IPS DF 6.9 (cell line): ENCODE results near the gene ANKUB1.

Source experiments
- DNase-seq: peaks from one replicate; pipeline ENCODE4 v3.0.0-alpha.2; 2013; ENCODE audit warnings: low read depth, low spot score
- H3K27ac ChIP-seq: one replicate; pipeline ENCODE4 v1.5.1; 2013; ENCODE audit warnings: low read length, control low read depth
- H3K27me3 ChIP-seq: 2 replicates; pipeline ENCODE4 v1.6.1; 2013; ENCODE audit warnings: mild to moderate bottlenecking, low read length; ENCODE audit not compliant: control insufficient read depth, insufficient read depth
- H3K36me3 ChIP-seq: 2 replicates; pipeline ENCODE4 v1.6.1; 2013; ENCODE audit warnings: low read length; ENCODE audit not compliant: control insufficient read depth, insufficient read depth
- H3K4me1 ChIP-seq: 2 replicates; pipeline ENCODE4 v1.6.1; 2013; ENCODE audit warnings: low read length; ENCODE audit not compliant: control insufficient read depth, insufficient read depth
- H3K4me3 ChIP-seq: 2 replicates; pipeline ENCODE4 v1.5.1; 2013; ENCODE audit warnings: mild to moderate bottlenecking, low read length
- H3K9me3 ChIP-seq: 2 replicates; pipeline ENCODE4 v1.6.1; 2013; ENCODE audit warnings: low read length, inconsistent platforms; ENCODE audit not compliant: control insufficient read depth, insufficient read depth
- WGBS: extraction: QIAGEN DNeasy Blood & Tissue Kit; methylation state at CpG from one replicate; pipeline ENCODE4 v1.1.7; 2013; ENCODE audit warnings: mixed read lengths, missing lambda C conversion rate; ENCODE audit not compliant: insufficient read length, insufficient coverage; 5-methylcytosine and 5-hydroxymethylcytosine counted together

Gene ANKUB1

GRCh38 chr3:149809699-149810098, 17.3 kb upstream of the ANKUB1 start:
- Histone ChIP-seq H3K4me3 (no peak overlapping the region), H3K27ac (no peak overlapping the region), H3K4me1 (no peaks in the 10 kb centered on the region; the same call in 1 of the 2 replicates), H3K27me3 (no peaks in the 10 kb centered on the region), H3K9me3 (no peaks in the 10 kb centered on the region), H3K36me3 (no peaks in the 10 kb centered on the region)
- DNase-seq, result no peak

GRCh38 chr3:149808209-149808829, 16.0 kb upstream of the ANKUB1 start:
- no peaks in the 10 kb centered on the region for H3K36me3 ChIP-seq
- H3K27ac ChIP-seq, result no peak overlapping the region
- H3K9me3 ChIP-seq, result no peaks in the 10 kb centered on the region
- H3K4me1 ChIP-seq, result no peaks in the 10 kb centered on the region; the same call in 1 of the 2 replicates
- no CpG with 5 or more reads among the region's 4 CpGs for WGBS
- no peak overlapping the region for H3K4me3 ChIP-seq
- peak; percentile 48 for DNase-seq
- no peaks in the 10 kb centered on the region for H3K27me3 ChIP-seq

DNA sequence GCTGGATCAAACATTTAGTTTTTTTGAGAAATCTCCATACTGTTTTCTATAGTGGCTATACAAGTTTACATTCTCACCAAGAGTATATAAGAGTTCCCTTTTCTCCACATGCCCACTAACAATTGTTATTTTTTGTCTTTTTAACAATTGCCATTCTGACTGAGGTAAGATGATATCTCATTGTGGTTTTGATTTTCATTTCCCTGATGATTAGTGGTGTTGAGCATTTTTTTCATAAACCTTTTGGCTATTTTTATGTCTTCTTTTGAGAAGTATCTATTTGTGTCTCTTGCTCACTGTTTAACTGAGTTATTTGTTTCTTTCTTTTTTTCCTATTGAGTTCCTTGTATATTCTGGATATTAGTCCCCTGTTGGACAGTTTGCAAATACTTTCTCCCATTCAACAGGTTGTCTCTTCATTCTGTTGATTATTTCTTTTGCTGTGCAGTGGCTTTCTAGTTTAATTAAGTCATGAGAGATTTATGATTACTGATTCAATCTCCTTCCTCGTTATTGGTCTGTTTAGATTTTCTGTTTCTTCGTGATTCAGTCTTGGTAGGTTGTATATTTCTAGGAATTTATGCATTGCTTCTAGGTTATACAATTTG, 13.9 kb upstream of the ANKUB1 start:
- H3K27me3 ChIP-seq, result 0 out of 2 replicates have a peak, but pooled peaks cover 1% of the 10 kb centered on the region
- H3K4me3 ChIP-seq, result no peak overlapping the region
- no peaks in the 10 kb centered on the region for H3K9me3 ChIP-seq
- no peak overlapping the region for H3K27ac ChIP-seq
- H3K36me3 ChIP-seq, result no peaks in the 10 kb centered on the region
- no peak for DNase-seq
- no peaks in the 10 kb centered on the region for H3K4me1 ChIP-seq
- no CpG with 5 or more reads among the region's 2 CpGs for WGBS

- H3K27me3 ChIP-seq, result 0 out of 2 replicates have a peak, but pooled peaks cover 1% of the 10 kb centered on the region
- no peaks in the 10 kb centered on the region for H3K4me1 ChIP-seq
- H3K36me3 ChIP-seq, result no peaks in the 10 kb centered on the region
- no peaks in the 10 kb centered on the region for H3K9me3 ChIP-seq
- WGBS, result no CpG with 5 or more reads among the region's 5 CpGs
- no peak overlapping the region for H3K27ac ChIP-seq
- H3K4me3 ChIP-seq, result no peak overlapping the region
- DNase-seq, result no peak
Observed at GRCh38 chr3:149801639-149802038, 9.3 kb upstream of the ANKUB1 start.

- no CpG with 5 or more reads among the region's 1 CpG for WGBS
- H3K4me1 ChIP-seq, result no peaks in the 10 kb centered on the region
- no peak for DNase-seq
- 0 out of 2 replicates have a peak, but pooled peaks cover 1% of the 10 kb centered on the region for H3K27me3 ChIP-seq
- H3K9me3 ChIP-seq, result no peaks in the 10 kb centered on the region
- H3K27ac ChIP-seq, result no peak overlapping the region
- H3K36me3 ChIP-seq, result no peaks in the 10 kb centered on the region
- H3K4me3 ChIP-seq, result no peak overlapping the region
Observed at GRCh38 chr3:149801195-149801594, 8.8 kb upstream of the ANKUB1 start.

DNA sequence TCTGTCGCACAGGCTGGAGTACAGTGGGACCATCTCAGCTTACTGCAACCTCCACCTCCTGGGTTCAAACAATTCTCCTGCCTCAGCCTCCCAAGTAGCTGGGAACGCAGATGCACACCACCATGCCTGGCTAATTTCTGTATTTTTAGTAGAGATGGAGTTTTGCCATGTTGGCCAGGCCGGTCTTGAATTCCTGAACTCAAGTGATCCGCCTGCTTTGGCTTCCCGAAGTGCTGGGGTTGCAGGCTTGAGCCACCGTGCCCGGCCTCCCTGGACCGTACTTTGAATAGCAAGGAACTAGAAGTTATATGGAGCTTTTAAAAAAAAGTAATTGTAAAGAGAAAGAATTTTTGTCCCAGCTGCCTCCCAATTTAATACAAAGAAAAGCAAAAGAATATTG, 8.3 kb upstream of the ANKUB1 start:
- Histone ChIP-seq H3K4me1 (no peaks in the 10 kb centered on the region), H3K27ac (no peak overlapping the region), H3K9me3 (no peaks in the 10 kb centered on the region), H3K4me3 (no peak overlapping the region), H3K27me3 (0 out of 2 replicates have a peak, but pooled peaks cover 1% of the 10 kb centered on the region), H3K36me3 (no peaks in the 10 kb centered on the region)
- DNase-seq, result no peak
- no CpG with 5 or more reads among the region's 8 CpGs for WGBS

DNA sequence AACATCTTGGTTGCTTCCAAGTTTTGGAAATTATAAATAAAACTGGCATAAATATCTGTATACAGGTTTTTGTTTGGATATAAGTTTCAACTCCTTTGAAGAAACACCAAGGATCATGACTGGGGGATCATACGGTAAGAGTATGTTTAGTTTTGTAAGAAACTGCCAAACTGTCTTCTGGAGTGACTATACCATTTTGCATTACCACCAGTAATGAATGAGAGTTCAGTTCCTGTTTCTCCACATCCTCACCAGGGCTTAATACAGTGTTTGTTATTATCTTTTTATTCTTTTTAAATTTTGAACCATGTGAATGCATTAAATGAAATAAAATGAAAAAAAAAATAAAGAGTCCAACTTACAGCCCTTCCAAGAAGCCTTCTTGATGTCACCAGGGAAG, 3.7 kb upstream of the ANKUB1 start:
- Histone ChIP-seq H3K4me1 (no peaks in the 10 kb centered on the region), H3K36me3 (no peaks in the 10 kb centered on the region), H3K9me3 (no peaks in the 10 kb centered on the region), H3K27ac (no peak overlapping the region), H3K4me3 (no peak overlapping the region), H3K27me3 (no peaks in the 10 kb centered on the region)
- WGBS, result no CpG with 5 or more reads among the region's 1 CpG
- DNase-seq, result no peak

DNA sequence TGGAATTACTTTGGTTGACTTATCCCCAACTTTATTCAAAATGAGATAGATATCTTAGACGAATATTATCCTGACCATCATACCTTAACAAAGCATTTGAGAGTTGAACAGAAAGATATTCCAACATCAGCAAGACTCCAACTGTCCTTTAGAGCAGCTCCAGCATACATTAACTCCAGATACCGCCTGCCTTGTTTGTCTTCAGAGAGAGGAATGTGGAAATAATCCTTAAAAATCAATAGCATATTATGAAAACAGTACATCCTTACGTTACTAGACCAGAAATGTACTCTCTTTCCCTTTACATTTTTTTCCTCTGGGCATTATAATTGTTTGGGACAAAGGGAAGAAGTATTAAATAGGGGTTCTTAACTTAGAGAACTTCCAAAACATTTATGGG, 1.7 kb downstream of the ANKUB1 start:
- Histone ChIP-seq H3K27ac (no peak overlapping the region), H3K27me3 (no peaks in the 10 kb centered on the region), H3K4me1 (no peaks in the 10 kb centered on the region), H3K36me3 (no peaks in the 10 kb centered on the region), H3K9me3 (no peaks in the 10 kb centered on the region), H3K4me3 (no peak overlapping the region)
- no peak for DNase-seq
- WGBS, result no CpG with 5 or more reads among the region's 3 CpGs

GRCh38 chr3:149790268-149790667, 2.1 kb downstream of the ANKUB1 start:
- DNase-seq, result no peak

DNA sequence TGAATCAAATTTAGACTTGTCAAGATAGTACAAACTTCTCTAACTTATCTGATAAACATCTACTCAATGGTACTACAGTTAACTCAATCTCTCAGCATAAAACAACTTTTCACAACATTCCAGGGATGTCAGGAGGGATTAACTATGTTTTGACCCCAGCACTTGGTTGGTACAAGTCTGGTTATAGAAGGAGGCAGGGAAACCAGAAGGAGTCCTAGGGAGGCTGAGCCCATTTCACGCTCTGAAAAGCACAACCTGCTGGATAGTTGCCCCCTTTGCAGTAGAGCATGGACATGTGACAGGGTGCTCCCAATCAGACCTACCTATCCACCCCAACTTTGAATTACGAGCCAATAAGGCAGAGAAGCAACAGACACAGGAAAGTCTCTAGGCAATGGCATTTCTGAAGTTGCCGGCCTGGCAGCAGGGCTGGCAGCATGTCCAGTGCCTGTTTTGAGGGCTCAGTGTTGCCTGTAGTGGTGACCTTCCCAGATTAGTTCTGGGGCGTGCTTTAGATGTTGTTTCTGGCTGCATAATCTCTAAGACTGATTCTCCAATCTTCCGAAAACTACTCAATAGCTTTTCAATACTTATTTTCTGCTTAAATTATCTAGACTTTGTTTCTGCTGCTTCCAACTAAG, 8.2 kb downstream of the ANKUB1 start:
- H3K27ac ChIP-seq, result no peak overlapping the region
- no peaks in the 10 kb centered on the region for H3K4me1 ChIP-seq
- H3K36me3 ChIP-seq, result no peaks in the 10 kb centered on the region
- no peak for DNase-seq
- no peaks in the 10 kb centered on the region for H3K9me3 ChIP-seq
- no CpG with 5 or more reads among the region's 5 CpGs for WGBS
- no peak overlapping the region for H3K4me3 ChIP-seq
- H3K27me3 ChIP-seq, result no peaks in the 10 kb centered on the region

More at GRCh38 chr3:149790268-149790667, 2.1 kb downstream of the ANKUB1 start:
- no peaks in the 10 kb centered on the region for H3K36me3 ChIP-seq
- H3K4me3 ChIP-seq, result no peak overlapping the region
- no peaks in the 10 kb centered on the region for H3K27me3 ChIP-seq
- no peaks in the 10 kb centered on the region for H3K4me1 ChIP-seq
- H3K27ac ChIP-seq, result no peak overlapping the region
- no peaks in the 10 kb centered on the region for H3K9me3 ChIP-seq
- WGBS, result no CpG with 5 or more reads among the region's 2 CpGs
